H1 (cell line): ENCODE data around the gene ARG2. TPM values are rescaled to one million over a fixed set of nuclear protein-coding genes. Genes with fewer than 3 reads are reported as not detected.

Source experiments
- CTCF ChIA-PET: fragments of 300-600 bp; sonication (Branson Sonifier 250); formaldehyde crosslinking; loops from one replicate; lab custom pipeline; 2021; ENCODE audit not compliant: partially characterized antibody; lab: Charles Lee
- POLR2A ChIA-PET: fragments of 300-600 bp; sonication (Branson Sonifier 250); formaldehyde crosslinking; loops from one replicate; lab custom pipeline; 2021; ENCODE audit warnings: inconsistent platforms; ENCODE audit not compliant: partially characterized antibody; lab: Charles Lee
- DNase-seq, 2 experiments: peaks; one replicate each; pipeline versions ENCODE4 v3.0.0 to v3.0.0-alpha.2; 2010 to 2022; ENCODE audit warnings: low spot score in 2 of 2, low read depth in 1 of 2, mixed read lengths in 1 of 2
- FAIRE-seq: peaks from 2 replicates; lab custom pipeline; 2011; peaks lifted over from hg19 to GRCh38; lab: Jason Lieb, UNC
- H2AFZ ChIP-seq: 2 replicates; pipeline ENCODE4 v1.8.1; 2012; ENCODE audit warnings: low read length, inconsistent platforms
- H2AK5ac ChIP-seq: 2 replicates; pipeline ENCODE4 v1.6.1; 2013; ENCODE audit warnings: low read depth, low read length
- H2BK120ac ChIP-seq: replicated peaks from 2 replicates; pipeline ENCODE3; 2013; ENCODE audit warnings: low read depth, low read length, inconsistent platforms
- H2BK12ac ChIP-seq: 2 replicates; pipeline ENCODE4 v1.6.1; 2013; ENCODE audit warnings: low read depth, low read length
- H2BK15ac ChIP-seq: 2 replicates; pipeline ENCODE4 v1.6.1; 2013; ENCODE audit warnings: low read length
- H2BK20ac ChIP-seq: 2 replicates; pipeline ENCODE4 v1.6.1; 2013; ENCODE audit warnings: low read length
- H2BK5ac ChIP-seq: 2 replicates; pipeline ENCODE4 v1.6.1; 2013; ENCODE audit warnings: low read depth, low read length
- H3K14ac ChIP-seq: 2 replicates; pipeline ENCODE4 v1.6.1; 2013; ENCODE audit warnings: inconsistent platforms; ENCODE audit not compliant: insufficient read length
- H3K18ac ChIP-seq: 2 replicates; pipeline ENCODE4 v1.6.1; 2013; ENCODE audit warnings: low read length; ENCODE audit errors: extremely low read depth
- H3K23ac ChIP-seq: 2 replicates; pipeline ENCODE4 v1.6.1; 2013; ENCODE audit warnings: inconsistent platforms; ENCODE audit not compliant: insufficient read length
- H3K23me2 ChIP-seq: 2 replicates; pipeline ENCODE4 v1.6.1; 2013; ENCODE audit warnings: low read depth, low read length
- H3K27ac ChIP-seq: 2 replicates; pipeline ENCODE4 v1.6.1; 2011; ENCODE audit warnings: low read depth, low read length, inconsistent platforms
- H3K27me3 ChIP-seq, 4 experiments: replicated peaks in 1 of 4; 1 replicate in 1 of 4; 2 replicates in 3 of 4; pipeline versions ENCODE4 v1.6.1 to v1.8.1; 2011 to 2013; ENCODE audit warnings: low read length in 3 of 4, mild to moderate bottlenecking in 3 of 4, inconsistent platforms in 2 of 4, mixed read lengths in 2 of 4, moderate library complexity in 1 of 4; ENCODE audit not compliant: control insufficient read depth in 3 of 4, insufficient read depth in 3 of 4; ENCODE audit errors: extremely low read depth in 1 of 4
- H3K36me3 ChIP-seq, 4 experiments: 2 replicates each; pipeline versions ENCODE4 v1.6.1 to v1.8.1; 2011 to 2013; ENCODE audit warnings: mild to moderate bottlenecking in 4 of 4, low read length in 3 of 4, moderate library complexity in 2 of 4, control low read depth in 1 of 4, inconsistent platforms in 1 of 4; ENCODE audit not compliant: insufficient read depth in 4 of 4, control insufficient read depth in 2 of 4
- H3K4ac ChIP-seq: replicated peaks from 2 replicates; pipeline ENCODE3; 2013; ENCODE audit warnings: low read length, low read depth, mixed read lengths, inconsistent platforms; ENCODE audit not compliant: insufficient read length
- H3K4me1 ChIP-seq, 4 experiments: replicated peaks in 1 of 4; 1 replicate in 1 of 4; 2 replicates in 3 of 4; pipeline versions ENCODE4 v1.6.1 to v1.8.1; 2011 to 2013; ENCODE audit warnings: low read length in 3 of 4, inconsistent platforms in 2 of 4, mixed read lengths in 1 of 4; ENCODE audit not compliant: insufficient read depth in 4 of 4, control insufficient read depth in 3 of 4
- H3K4me2 ChIP-seq, 2 experiments: 2 replicates each; pipeline versions ENCODE4 v1.6.1 to v1.8.1; 2011 to 2013; ENCODE audit warnings: low read depth in 2 of 2, low read length in 2 of 2, control low read depth in 1 of 2, inconsistent platforms in 1 of 2, mild to moderate bottlenecking in 1 of 2; ENCODE audit not compliant: insufficient read depth in 1 of 2
- H3K4me3 ChIP-seq, 4 experiments: fragments of 200-600, 300-600 bp in 1 of 4; sonication (generic), shearing (Covaris generic), sonication (Bioruptor Twin) in 1 of 4; 2 replicates each; pipeline versions ENCODE4 v1.5.1 to v1.8.1; 2011 to 2016; ENCODE audit warnings: low read length in 4 of 4, low read depth in 3 of 4, control low read depth in 2 of 4, inconsistent platforms in 2 of 4, mild to moderate bottlenecking in 2 of 4, mixed read lengths in 1 of 4, moderate library complexity in 1 of 4; ENCODE audit not compliant: insufficient read depth in 2 of 4; ENCODE audit errors: extremely low read depth in 1 of 4
- H3K56ac ChIP-seq: replicated peaks from 2 replicates; pipeline ENCODE3; 2013; ENCODE audit warnings: low read depth, mild to moderate bottlenecking, mixed read lengths, low read length, inconsistent platforms; ENCODE audit not compliant: insufficient read length
- H3K79me1 ChIP-seq: 2 replicates; pipeline ENCODE4 v1.6.1; 2013; ENCODE audit warnings: low read depth, low read length, control low read depth
- H3K79me2 ChIP-seq, 2 experiments: 2 replicates each; pipeline versions ENCODE4 v1.6.1 to v1.8.1; 2012 to 2013; ENCODE audit warnings: low read length in 2 of 2, mild to moderate bottlenecking in 2 of 2, inconsistent platforms in 1 of 2; ENCODE audit not compliant: insufficient read depth in 2 of 2, control insufficient read depth in 1 of 2
- H3K9ac ChIP-seq, 4 experiments: replicated peaks in 1 of 4; 1 replicate in 1 of 4; 2 replicates in 3 of 4; pipeline versions ENCODE4 v1.6.1 to v1.8.1; 2011 to 2013; ENCODE audit warnings: low read depth in 3 of 4, low read length in 3 of 4, control low read depth in 2 of 4, mild to moderate bottlenecking in 2 of 4, moderate library complexity in 2 of 4, inconsistent platforms in 1 of 4; ENCODE audit errors: extremely low read depth in 1 of 4
- H3K9me3 ChIP-seq, 2 experiments: 2 replicates each; pipeline versions ENCODE4 v1.6.1 to v1.8.1; 2012 to 2013; ENCODE audit warnings: mild to moderate bottlenecking in 2 of 2, moderate library complexity in 2 of 2, control low read depth in 1 of 2, inconsistent platforms in 1 of 2, low read depth in 1 of 2, low read length in 1 of 2, mixed read lengths in 1 of 2; ENCODE audit not compliant: insufficient read depth in 2 of 2
- H4K20me1 ChIP-seq, 2 experiments: replicated peaks in 1 of 2; 2 replicates each; pipeline versions ENCODE3 to v1.8.1; 2011 to 2013; ENCODE audit warnings: inconsistent platforms in 2 of 2, low read length in 2 of 2, mild to moderate bottlenecking in 1 of 2; ENCODE audit not compliant: insufficient read depth in 2 of 2, control insufficient read depth in 1 of 2
- H4K5ac ChIP-seq: 2 replicates; pipeline ENCODE4 v1.6.1; 2013; ENCODE audit warnings: low read length, low read depth, mixed read lengths, inconsistent platforms; ENCODE audit not compliant: insufficient read length
- H4K8ac ChIP-seq: 2 replicates; pipeline ENCODE4 v1.8.0; 2013; ENCODE audit warnings: mild to moderate bottlenecking, moderate library complexity, low read length, inconsistent platforms; ENCODE audit not compliant: insufficient read depth; ENCODE audit errors: extremely low read depth
- H4K91ac ChIP-seq: replicated peaks from 2 replicates; pipeline ENCODE3; 2013; ENCODE audit warnings: low read length, mixed read lengths, inconsistent platforms; ENCODE audit not compliant: insufficient read length
- BACH1 ChIP-seq: IDR thresholded peaks from 2 replicates; pipeline ENCODE4 v1.6.1; 2012; ENCODE audit warnings: low read length, improper control_type of control experiment
- EGR1 ChIP-seq: IDR thresholded peaks from 2 replicates; pipeline ENCODE4 v1.6.1; 2011; ENCODE audit warnings: low read depth, low read length, borderline replicate concordance
- JUN ChIP-seq: IDR thresholded peaks from 2 replicates; pipeline ENCODE4 v1.6.1; 2011; ENCODE audit warnings: low read depth, mild to moderate bottlenecking, improper control_type of control experiment, low read length
- SP1 ChIP-seq: IDR thresholded peaks from 2 replicates; pipeline ENCODE4 v1.6.1; 2011; ENCODE audit warnings: low read depth, low read length
- WGBS, 2 experiments: shearing (Covaris generic) in 1 of 2; methylation state at CpG; one replicate each; pipeline versions ENCODE4 v1.1.6 to v1.1.7; 2013 to 2015; ENCODE audit warnings: low lambda C conversion rate in 2 of 2, mixed read lengths in 2 of 2, inconsistent platforms in 1 of 2, low coverage in 1 of 2, missing lambda C conversion rate in 1 of 2; ENCODE audit not compliant: insufficient replicate concordance in 2 of 2, insufficient coverage in 1 of 2, insufficient read length in 1 of 2; ENCODE audit errors: extremely low coverage in 1 of 2, missing lambda C conversion rate in 1 of 2; 5-methylcytosine and 5-hydroxymethylcytosine counted together
- polyA plus RNA-seq, 7 experiments: library from polyadenylated mRNA; depleted of rRNA in 3 of 7; stranded (reverse) in 5 of 7; unstranded in 2 of 7; fragments of >200 nt in 5 of 7; fragments of 200-250 nt in 2 of 7; gene quantifications; 1 replicate in 5 of 7; 2 replicates in 1 of 7; 4 replicates in 1 of 7; pipeline versions ENCODE4 v1.2.1 to v1.2.3, GENCODE V29; 2011 to 2013; ENCODE audit warnings: missing spikeins in 2 of 7, mixed read lengths in 2 of 7
- total RNA-seq: library from RNA; stranded (reverse); fragmentation: NEBNext Ultra II Directional; extraction: Animal tissue kit (Norgen Biotek cat#: 25700); gene quantifications from 2 replicates; pipeline ENCODE4 v1.2.1, GENCODE V29; 2021

The ARG2 gene
- total and polyA plus RNA-seq, 2 of the 8 experiments (the other 6 are each of a cell fraction or from before 2014, with no cell fraction given): 49.9 to 59.1 TPM

DNA sequence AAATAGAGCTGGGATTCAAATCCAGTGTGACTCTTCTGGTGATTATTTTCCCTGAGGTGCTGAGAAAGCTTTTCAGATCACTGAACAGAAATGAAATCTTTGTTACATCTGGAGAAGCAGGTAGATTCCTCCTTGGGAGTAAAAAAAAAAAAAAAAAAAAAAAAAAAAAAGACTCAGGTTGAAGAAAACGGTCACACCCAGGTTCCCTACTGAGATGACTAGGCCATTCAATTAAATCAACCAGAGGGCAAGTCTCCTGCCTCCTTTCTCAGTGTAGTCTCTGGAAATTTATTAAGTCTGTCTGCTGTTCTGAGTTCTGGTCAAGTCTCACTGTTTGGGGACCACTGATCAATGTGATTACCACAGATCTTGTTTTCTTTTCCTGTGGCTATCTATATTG, 24.0 kb downstream of the ARG2 start:
- Histone ChIP-seq H2AFZ (no peak overlapping the region), H3K4me1 (no peaks in the 10 kb centered on the region), H3K56ac (no peak overlapping the region), H3K23me2 (no peaks in the 10 kb centered on the region), H3K27ac (no peak overlapping the region), H4K8ac (no peak overlapping the region), H3K9me3 (no peaks in the 10 kb centered on the region), H3K9ac (no peak overlapping the region), H2BK120ac (no peak overlapping the region), H3K4ac (no peak overlapping the region), H3K14ac (no peak overlapping the region), H3K23ac (no peak overlapping the region), H3K27me3 (no peaks in the 10 kb centered on the region), H3K4me3 (no peak overlapping the region), H4K91ac (no peak overlapping the region), H3K4me2 (no peak overlapping the region), H2BK12ac (no peak overlapping the region), H3K79me1 (no peaks in the 10 kb centered on the region), H2BK15ac (no peak overlapping the region), H3K18ac (no peak overlapping the region), H4K5ac (no peak overlapping the region), H2BK5ac (no peak overlapping the region), H2AK5ac (no peak overlapping the region), H4K20me1 (peaks cover 0 to under 1% of the 10 kb centered on the region in 2 experiments), H3K36me3 (peaks cover 2 to 27% (median 19%) of the 10 kb centered on the region in 4 experiments), H3K79me2 (no peaks in the 10 kb centered on the region), H2BK20ac (no peak overlapping the region)
- TF ChIP-seq EGR1 (no peak), BACH1 (no peak), JUN (no peak), SP1 (no peak)
- ChIA-PET CTCF (interaction anchor here (0.6 to 3.5 kb wide), 13 partner anchors 10 to 73 kb away, joined by 3 to 9 read pairs (median 4); partner anchors contain the start of gene PIGH), POLR2A (interaction anchor here (0.8 to 2.1 kb wide), 3 partner anchors 9 to 24 kb away, joined by 3 to 5 read pairs (median 3); partner anchors contain the start of gene ARG2)
- DNase-seq (no peak), FAIRE-seq (no peak)
- no CpG with 5 or more reads among the region's 1 CpG for WGBS, 2 experiments
